Measurements from ENCODE around the gene ZNF367.

- no peak for TF ChIP-seq CTCF (IDR thresholded peaks at IDR 0.05; ENCODE audit: poor library complexity)
- TF ChIP-seq EZH2 (IDR thresholded peaks at IDR 0.05; ENCODE audit: borderline replicate concordance) = no peak
Observed at GRCh38 chr9:96449845-96450612, 31.9 kb upstream of the ZNF367 start, which contains the start of gene HABP4.

Measured in hepatocyte (in vitro differentiated cells).